Measurements from ENCODE around the gene RCSD1. TPM values are rescaled to one million over a fixed set of nuclear protein-coding genes. Genes with fewer than 3 reads are reported as not detected.

The RCSD1 gene
- polyA plus RNA-seq, 3 donors, result 10.3 to 14.1 (median 13.0) TPM

DNA sequence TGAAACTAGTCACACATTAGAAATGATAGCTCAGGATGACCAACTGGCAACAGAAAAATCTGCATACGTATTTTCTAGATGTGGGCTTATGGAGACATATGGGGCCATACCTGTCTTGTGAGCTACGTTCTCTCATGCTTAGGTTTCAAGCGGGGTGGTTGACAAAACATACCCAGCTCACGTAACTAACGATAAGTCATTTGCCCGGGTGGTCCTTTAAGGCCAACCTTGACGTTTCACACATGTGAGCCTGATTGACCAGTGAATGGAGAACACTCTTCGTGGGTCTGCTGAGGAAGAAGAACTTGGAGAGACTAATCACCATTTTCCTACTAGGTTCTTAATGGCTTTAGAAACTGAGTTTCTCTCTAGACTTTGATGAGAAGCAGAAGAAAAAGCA lies 13.5 kb upstream of the RCSD1 start:
- DNase-seq, result no peak

DNA sequence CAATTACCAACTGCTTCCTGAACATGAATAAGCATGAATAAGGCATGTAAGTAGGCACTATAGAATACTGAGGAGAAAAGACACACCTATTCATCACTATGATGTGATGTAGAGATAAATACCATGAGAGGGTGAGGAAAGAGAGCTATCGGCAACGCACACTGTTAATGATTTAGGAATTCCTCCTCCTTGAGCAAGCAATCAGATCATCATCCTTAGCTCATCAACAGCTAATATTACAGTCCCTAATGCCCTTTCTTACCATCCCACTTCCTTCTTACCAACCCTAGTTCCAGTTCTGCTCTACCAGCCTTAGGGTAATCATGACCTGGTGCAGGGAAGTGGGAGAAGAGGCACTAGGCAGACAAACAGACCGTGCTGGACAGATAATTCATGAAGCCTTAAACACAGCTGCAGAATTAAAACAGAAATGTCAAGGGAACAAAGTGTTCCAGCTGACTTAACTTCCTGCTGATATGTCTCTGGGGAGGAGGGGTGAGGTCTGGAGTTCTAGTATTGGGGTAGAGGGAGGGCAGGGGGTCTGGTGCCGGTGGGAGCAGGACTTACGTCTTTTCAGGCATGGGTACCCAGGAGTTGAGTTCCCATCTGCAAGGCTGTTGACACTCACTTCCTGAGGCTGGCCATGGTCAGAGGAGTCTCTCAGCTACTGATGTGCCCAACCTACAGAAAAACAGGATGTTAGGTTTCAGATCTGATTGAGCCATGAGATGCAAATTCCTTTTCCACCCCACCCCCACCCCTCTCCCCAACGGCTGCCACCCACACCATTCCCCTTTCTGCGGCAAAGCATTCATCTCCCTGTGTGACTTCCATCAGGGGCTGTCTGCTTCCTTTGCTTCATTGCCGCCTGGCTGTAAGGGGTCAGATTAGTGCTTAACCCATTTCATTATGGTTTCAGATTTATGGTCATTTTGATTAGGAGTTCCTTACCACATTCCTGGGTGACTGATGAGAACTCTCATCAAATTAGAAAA lies 12.6 kb upstream of the RCSD1 start:
- peak; percentile 49 for DNase-seq

DNA sequence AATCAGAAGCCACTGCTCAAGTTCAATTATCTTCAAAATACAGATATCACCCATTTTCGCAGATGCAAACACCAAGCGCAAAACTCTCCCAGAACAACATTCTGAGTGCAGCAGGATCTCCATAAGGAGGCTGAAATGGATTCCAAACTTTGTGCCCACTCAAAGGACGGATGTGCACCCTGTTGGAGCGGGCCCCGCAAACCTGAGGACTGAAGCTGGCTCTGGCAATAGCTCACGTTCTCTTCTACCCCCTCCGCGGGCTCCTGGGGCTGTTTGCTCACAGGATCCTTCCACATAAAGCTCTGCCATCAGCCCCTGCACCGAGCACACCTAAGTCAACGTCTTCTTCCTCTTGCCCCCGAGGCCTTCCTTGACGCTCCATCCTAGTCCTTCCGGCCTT lies 11.7 kb upstream of the RCSD1 start:
- DNase-seq, result no peak

DNA sequence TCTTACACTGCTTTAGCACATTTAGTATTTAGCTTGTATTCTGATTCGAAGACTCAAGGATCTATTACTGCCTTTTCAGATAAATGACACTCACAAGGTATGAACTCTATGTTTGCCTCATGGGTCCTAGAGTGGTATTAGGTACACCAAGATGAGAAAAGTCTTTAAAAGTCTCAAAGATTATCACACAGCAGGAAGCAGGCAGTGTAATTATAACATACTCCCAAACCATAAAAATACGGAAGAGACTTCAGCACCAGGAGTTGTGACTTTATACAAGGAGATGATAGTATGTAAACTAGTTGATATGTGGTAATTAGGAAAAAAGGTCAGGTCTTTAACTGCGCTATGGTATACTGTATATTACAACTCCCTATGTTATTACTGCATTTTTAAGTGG lies 11.2 kb upstream of the RCSD1 start:
- DNase-seq, result no peak

DNA sequence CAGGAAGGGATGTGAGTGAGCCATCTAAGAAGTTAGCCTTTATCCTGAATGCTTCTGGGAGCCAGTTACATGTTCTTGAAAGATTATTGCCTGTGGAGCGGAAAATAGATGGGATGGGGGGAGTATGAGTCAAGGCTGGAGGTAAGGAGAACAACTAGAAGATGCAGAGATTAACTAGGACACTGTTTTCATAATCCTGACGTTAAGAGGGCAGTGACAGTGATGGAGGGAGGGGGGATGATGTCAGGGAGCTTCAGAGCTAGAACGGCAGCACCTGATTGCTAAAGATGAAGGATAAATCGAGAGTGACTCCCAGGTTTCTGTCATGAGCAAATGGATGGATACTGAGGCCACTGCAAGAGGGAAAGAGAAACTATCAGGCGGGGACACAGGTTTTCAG lies 10.0 kb upstream of the RCSD1 start:
- no peak for DNase-seq

DNA sequence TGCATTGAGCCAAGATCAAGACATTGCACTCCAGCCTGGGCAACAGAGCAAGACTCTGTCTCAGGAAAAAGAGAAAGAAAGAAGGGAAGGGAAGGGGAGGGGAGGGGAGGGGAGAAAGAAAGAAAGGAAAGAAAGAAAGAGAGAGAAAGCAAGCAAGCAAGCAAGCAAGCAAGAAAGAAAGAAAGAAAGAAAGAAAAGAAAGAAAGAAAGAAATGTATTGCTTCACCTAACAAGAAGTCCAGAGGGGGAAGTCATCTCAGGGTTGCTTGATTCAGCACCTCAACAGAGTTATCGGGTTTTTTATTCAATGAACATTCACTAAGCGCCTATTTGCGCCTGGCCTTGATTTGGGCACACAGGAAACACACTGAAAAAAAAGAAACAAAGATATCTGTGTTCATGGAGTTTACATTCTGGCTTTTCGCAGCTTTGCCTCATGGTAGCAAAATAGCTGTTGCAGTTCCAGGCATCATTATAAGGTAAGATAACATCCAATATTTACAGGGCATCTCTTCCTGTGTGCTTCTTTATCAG lies 8.2 kb upstream of the RCSD1 start:
- DNase-seq, result no peak

DNA sequence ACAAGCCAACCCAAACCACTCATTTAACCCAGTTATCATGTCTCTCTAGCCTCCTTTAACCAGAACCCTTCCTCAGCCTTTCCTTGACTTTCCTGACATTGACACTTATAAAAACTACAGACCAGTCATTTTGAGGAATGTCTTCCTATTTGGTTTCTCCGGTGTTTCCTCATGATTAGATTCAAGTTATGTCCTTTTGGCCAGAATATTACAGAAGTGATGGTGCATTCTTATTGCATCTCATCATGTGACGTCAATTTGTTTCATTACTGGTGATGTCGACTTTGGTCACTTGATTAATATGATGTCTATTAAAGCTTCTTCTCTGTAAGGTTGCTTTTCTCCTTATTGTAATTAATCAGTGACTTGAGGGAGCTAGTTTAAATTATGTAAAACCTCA lies 6.1 kb upstream of the RCSD1 start:
- DNase-seq, result no peak

DNA sequence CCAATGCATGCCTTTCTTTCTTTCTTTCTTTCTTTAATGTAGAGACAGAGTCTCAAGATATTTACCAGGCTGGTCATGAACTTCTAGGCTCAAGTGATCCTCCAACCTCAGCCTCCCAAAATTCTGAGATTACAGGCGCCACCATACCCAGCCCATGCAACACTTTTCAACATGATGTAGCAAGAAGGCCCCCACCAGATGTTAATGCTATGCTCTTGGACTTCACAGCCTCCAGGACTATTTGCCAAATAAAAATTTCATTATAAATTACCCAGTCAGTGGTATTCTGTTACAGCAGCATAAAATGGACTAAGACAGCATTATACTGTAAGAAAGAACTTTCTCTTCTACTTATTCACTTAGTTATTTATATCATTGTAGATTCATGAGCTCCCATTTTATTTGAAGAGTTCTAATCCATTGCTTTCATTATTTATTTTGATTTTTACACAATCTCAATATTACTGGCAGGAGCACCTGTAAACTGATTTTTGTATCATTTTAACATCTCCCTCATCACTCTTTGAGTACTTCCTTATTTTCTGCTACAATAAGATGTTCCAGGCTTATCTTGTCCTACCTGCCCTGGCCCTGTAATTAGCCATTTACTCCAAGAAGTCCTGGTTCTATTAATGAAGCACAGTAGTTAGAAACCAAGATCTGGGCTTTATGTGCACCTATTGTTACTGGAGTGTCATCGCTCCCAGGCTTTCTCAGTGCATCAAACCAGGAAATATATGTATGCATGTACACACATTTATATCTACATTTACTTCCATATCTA lies 4.8 kb upstream of the RCSD1 start:
- no peak for DNase-seq

DNA sequence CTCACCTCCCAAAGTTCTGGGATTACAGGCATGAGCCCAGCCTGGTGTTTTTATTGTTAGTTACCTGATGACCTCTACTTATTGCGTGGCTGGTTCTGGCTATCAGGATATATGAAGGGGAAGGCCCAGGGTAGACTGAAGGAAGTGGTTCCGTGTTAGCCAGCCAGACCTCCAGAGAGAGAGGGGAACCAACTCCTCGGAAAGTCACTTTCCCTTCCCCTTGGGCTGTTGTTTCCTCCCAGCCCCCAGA lies 2.5 kb upstream of the RCSD1 start:
- no peak for DNase-seq

DNA sequence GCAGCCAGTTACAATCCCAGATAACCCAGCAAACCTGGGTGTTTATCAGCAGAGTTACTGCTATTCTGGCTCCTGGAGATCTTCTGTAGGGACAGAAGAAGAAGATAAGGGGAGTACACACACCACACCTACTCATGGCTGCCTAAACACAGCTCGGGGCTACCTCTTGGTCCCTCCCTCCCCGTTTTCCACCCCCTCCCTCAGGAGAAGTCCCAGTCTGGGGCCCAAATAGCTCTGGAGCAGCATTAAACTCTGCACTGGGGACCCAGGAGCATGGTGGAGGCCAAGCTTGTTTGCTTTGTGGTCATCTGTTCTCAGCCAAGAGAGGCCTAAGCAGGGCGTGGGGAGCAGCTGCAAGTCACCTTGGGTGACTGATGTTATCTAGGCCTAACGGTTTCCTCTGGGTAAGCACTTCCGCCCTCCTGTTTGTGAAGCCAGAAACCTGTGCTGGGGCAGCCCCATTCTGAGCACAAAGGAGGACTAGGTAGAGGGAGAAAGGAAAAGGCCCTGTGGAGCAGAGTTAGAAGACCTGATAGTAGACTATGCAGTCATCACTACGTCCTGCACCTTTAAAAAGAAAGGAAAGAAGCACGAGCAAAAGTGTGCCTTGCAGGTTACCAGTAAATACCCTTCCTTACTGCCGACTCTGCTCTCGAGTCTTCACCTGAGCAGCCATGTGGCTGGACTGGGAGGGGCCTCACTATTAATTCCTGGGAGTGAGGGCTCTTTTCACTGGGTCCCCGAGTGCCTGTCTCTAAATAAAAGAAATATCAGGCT lies 2.0 kb upstream of the RCSD1 start:
- no peak for DNase-seq

DNA sequence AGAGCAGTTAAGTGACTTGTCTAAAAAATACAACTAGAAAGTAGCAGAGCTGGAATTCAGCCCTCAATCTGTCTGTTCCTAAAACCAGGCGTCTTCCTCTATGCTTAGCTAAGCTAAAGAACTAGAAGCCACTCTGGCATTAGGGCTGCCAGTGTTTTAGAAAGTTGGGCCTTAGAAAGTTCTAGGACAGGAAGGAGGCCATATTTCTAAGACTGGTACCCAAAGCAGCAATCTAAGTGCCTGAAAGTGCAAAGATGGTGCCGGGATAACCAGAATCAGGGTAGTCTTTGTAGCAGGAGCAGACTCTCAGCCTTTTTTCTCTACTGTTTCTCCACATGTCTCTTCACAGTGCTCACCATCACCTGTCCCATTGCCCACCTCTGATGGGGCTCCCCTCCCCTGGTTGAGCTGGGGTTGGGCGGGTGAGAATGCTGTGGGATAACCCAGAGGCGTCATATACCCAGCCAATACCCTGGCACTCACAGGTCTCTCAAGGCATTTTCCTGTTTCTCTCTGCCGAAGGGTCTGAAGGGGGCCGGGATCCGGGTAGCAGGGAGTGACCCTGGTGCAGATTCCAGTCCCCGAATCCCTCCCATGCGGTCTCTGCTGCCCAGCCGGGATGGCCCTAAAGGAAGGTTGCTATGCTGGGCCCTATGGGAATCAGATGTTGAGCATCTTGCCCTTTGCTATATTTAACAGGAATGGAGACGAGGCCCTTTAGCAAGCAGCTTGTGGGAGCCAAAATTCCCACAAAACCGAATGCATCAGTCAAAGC lies 1.1 kb upstream of the RCSD1 start:
- no peak for DNase-seq

DNA sequence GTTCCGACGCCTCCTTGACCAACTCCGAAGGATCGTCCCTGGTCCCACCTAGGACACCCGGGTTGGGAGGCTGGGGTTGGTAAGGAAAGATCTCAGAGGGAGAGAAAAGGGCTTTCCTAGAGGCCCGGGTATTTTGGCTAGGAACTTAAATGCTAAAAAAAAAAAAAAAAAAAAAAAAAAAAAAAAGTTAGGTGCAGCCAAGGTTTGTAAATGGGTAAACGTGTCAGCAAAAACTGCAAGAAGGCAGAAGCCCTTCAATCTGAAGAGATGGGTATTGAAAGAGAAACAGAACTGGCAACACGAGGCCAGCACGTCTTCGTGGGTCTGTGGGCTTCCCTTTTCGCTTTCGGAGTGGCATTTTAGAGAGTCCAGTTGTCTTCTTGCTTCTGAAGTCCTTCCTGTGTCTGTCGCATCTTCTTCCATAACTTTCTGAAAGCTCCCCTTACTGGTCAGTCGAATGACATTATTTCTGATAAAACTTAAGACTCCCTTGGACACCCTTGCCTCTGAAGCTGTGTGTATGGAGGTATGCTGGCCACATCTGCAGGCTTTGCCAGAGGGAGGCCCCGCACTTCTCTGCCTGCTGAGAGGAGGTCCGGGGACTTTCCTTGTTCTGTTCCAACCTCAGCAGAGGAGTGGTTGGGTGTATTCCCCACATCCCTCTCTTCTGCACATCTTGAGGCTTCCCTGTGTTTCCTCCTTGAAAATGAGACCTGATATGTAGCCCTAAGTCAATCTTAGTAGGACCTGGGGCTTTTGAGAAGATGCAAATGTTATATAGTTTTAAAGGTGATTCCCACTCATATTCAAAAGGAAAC lies 745 bp downstream of the RCSD1 start:
- no peak for DNase-seq

DNA sequence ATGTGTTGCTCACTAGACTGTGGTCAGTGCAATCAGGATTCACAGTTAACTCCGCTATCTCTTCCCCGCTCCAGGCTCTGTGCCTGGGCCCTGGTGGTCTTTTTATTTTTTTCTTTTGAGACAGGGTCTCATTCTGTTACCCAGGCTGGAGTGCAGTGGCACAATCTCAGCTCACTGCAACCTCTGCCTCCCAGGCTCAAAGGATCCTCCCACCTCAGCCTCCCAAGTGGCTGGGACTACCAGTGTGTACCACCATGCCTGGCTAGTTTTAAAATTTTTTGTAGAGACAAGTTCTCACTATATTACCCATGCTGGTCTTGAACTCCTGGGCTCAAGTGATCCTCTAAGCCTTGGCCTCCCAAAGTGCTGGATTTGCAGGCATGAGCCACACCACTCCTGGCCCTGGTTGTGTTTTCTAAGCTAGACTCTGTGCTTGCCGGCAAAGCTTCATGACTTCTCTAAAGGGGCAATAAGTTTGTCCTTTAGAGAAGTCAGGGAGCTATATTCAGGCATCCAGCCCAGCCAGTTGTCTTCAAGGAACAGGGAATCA lies 1.4 kb downstream of the RCSD1 start:
- DNase-seq, result no peak

DNA sequence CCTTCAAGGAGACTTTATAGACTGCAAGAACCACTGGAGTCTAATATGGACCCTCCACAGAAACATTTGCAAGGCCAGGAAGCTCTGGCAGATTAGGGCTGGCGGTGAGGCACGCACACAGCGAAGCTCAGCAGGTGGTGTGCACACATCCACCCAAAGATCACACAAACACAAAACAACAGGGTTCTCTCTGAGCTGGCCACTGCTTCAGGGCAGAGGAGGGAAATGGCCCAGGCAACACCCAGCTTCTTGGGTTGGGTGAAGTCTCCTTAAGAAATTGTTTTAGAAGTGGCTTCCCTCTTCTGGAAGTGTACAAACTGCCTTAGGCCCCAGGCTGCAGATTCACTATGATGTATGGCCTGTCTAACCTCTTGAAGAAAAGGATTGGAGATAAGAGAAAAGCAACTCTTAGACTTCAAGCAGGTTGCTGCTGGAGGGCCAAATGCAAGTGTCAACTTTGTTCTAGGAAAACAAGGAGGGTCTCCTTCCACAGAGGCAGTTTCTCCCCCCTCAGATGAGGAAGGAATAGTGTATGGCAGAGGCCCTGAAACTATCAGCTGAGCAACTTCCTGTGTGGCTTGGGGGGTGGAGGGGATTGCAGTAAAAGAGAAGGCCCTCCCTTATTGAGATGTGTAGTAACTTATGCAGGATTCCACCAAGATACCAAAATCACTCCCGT lies 2.0 kb downstream of the RCSD1 start:
- no peak for DNase-seq

DNA sequence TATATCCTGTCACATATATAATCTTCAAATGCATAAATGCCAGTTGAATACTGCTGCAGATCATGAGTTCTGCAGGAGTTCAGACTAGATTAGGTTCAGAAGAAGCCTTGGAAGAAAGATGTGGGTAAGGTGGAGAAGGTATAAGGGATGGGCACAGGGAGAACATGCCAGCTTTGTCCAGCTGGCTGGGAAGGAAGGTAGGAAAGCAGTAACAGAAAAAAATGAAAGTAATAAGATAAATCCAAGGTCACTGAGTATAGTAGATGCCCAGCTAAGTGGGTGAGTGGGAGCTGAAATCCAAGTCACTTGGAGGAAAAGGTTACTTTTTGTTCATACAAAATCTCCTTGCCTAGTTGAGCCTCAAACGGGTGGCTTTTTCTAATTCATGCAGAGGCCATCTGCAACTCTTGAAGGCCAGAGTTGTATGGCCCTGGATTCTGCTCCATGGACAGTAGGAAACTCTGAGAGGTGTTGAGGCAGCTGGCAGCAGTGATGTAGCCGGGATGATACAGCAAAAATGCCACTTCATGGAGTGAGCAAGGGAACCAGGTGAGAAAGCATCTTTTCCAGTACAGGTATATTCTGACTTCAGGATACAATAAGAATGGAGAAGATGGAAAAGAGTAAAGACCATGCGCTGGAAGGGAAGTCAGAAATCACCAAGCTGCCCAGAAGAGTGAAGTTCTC lies 3.4 kb downstream of the RCSD1 start:
- no peak for DNase-seq

DNA sequence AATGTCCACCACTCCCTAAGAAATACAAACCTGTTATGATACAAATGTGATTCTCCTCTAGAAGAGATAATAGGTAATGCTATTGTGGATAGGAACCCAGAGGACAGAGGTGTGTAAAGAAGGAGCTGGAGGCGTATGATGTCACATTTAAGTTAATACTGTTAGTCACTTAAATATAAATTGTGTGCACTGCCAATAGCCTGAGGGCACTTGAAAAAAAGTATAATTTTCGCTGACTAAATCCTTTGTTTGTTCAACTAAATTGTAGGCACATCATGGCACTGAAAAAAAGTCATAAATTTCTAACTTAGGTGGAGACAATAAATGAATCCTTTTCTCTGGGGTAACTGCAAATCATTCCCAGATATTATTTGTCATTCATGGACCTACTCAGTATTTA lies 4.4 kb downstream of the RCSD1 start:
- DNase-seq, result no peak

DNA sequence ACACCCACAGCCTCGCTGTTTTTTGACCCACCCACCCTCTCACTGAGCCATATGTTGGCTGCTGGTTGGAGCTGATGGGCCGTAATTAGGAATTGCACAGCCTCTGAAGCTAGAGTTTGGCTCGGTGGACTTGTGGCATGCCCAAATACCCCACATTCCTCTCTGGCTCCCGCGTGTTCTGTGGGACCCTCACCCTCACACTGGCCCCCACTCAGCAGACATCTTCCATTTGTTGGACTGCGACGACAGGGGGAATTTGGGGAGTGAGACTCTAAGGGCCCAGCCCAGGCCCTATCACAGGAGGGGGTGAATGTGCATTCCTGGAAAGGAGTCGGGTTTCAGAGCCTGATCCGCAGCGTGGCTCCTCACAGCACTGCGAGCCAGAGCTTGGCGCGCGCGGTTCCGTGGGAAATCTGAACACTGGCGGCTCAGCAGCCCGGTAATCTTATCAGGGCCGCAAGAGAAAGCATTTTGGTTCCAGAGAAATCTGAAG lies 5.2 kb downstream of the RCSD1 start:
- peak; percentile 52 for DNase-seq

DNA sequence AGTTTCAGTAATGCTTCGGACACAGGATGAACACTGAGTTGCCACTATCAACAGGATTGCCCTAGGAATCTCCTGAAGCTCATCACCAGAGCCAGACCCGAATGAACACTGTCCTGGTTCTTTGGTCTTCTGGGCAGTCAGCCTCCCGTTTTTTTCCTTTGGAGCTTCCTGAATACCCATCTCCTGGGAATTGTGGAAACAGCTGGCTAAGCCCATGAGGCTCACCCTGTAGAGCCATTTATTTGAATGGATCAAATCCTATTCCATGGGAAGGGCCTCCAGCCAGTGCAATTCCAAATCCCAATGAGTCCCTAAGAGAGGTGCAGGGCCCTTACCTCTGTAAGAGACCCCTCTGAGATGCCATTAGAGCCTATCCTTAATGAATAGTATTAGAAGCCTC lies 5.9 kb downstream of the RCSD1 start:
- DNase-seq, result no peak

DNA sequence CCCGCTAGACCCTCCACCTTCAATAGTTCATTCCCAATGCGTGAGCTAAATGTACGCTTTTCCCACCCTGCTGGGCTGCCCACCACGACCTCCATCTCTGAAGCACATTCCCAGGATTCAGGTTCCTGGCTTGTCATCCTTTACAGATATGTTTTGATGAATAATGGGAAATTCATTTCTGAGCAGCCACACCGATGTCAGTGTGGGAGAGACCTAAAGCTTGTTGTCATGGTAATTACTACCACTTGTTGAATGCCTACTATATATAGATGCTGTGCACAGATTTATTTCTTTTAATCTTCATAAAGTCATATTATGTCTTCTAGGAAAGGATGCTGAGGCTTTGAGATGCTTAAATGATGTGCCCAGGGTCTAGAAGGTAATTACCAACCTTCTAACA lies 8.0 kb downstream of the RCSD1 start:
- DNase-seq, result no peak
